GM23248 (cell line): ENCODE data around the gene CNTNAP1.

Source experiments
- EZH2 ChIP-seq: fragments of 200-600 bp; sonication (generic); IDR thresholded peaks from 2 replicates; pipeline ENCODE4 v1.6.1; 2018; ENCODE audit warnings: antibody characterized with exemption, mild to moderate bottlenecking; ENCODE audit not compliant: insufficient read depth, poor library complexity, severe bottlenecking
- EZH2phosphoT487 ChIP-seq: fragments of 200-600 bp; sonication (generic); IDR thresholded peaks from 2 replicates; pipeline ENCODE4 v1.6.1; 2018; ENCODE audit warnings: antibody characterized with exemption, moderate library complexity, mild to moderate bottlenecking, low read depth; ENCODE audit not compliant: insufficient read depth

DNA sequence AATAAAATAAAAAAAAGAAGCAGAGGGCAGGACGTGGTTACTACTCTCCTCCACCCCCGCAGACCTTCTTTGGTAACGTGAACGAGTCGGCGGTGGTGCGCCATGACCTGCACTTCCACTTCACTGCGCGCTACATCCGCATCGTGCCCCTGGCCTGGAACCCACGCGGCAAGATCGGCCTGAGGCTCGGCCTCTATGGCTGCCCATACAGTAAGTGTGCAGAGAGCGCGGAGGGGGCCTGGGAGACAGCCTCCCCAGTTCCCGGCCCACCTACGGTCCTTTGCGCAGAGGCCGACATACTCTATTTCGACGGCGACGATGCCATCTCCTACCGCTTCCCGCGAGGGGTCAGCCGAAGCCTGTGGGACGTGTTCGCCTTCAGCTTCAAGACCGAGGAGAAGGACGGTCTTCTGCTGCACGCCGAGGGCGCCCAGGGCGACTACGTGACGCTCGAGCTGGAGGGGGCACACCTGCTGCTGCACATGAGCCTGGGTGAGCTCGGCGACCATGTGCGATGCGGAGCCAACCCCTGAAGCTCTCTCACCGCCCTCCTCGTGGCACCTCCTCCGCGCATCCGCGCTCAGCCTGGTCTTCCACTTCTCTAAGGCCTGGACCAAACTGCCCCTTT is 2.7 kb downstream of the CNTNAP1 start:
- TF ChIP-seq EZH2: no peak
- TF ChIP-seq EZH2phosphoT487: no peak
